Eye (tissue), 1 donor: ENCODE results near the gene PROKR2.

Source experiments
- DNase-seq: peaks from one replicate; pipeline ENCODE4 v3.0.0-alpha.2; 2015

The PROKR2 gene

DNA sequence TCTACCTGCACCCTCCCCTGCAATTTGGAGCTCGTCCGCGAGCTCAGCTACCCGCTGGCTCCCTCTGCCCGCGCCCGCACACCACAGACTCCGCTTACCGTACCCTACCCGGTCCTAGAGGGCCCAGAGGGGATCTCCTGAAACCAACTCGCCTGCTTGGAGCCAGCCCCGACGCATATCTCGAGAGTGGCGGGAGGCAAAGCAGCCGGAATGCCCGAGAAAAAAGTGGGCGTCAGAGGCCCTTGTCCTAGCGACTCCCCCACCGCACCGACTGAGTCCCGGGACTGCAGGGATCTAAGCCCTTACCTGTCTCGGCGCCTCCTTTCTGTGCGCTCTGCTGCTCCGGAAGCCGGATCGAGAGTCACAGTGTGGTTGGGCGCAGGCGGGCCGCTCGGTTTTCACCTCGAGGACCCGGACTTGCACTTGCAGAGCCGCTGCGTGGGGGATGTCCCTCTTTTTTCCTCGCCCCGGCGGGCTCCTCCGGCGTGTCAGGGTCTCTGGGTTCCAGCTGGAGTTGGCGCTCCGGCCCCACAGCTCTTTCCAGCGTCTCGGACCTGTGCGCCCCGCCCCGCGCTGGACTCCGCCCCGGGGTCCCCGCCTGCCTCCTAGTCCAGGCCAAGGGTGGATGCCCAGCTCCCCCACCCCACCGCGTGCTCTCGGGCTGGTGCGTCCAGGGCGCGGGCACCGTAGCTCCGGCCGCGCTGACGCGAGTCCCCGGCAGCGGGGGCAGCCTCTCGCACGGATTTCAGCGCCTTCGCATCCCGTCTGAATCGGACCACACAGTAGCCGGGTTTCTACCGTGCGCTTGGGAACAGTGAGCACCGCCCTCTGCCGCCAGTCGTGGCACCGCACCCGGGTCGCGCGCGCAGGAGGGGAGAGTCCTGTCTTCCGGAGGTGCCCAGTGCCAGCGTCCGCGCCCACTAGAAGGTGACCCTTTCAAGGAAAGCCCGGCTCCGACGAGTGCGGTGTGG lies at the start of gene PROKR2:
PROKR2 (minus strand) TSS at position 767 of the 971 bp plus-strand sequence. CDS start 2,585 bp downstream, outside the sequence.
- DNase-seq = peak; percentile 68

DNA sequence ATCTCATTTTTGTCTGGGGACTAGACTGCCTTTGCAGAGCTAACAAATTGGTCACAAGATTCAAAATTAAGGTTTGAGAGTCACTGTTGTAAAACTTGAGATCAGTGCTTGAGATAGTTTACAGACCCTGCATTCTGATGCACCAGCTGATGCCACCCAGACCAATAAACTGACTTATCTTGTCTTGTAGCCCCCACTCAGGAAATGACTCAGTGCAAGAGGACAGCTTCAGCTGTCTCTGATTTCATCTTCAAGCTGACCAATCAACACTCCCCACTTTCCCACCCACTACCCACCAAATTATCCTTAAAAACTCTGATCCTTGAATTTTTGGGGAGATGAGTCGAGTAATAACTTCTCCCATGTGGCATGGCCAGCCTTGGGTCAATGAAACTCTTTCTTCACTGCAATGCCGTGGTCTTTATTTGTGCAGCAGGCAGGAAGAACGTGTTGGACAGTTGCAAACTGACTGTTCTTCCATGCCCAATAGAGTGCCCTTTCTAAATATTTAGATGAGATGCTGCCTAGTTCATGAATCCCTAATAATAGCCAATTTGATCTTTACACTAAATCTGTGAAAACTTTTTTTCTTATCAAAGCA lies 48.3 kb upstream of the PROKR2 start:
- DNase-seq = no peak

DNA sequence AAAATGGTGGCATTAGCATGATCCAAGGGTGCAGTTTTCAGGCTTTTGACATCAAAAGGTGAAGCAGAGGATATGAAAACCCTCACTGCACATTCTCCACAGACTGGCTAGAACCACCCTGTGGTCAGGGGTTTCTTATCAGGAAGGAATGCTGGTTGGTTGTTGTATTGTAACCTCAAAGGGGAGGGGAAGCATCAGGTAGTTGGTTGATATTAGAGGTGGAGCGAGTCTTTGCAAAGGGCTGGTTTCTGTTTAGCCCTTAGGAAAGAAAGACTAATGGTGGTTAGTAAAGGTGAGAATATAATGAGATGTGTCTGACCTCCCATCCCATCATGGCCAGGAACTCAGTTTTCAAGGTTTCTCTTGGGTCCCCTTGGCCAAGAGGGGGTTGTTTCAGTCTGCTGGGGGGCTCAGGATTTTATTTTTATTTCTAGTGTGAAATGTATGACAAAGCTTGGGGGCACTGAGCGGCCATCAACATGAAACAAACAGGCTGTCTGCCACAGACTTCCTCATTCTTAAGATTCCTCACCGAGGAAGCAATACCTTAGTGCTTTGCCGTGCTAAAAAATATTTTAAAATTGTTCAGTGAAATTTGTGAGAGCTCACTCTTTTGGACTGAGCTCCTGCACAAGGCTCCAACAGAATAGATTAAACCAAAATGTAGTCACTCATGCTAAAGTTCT lies 47.5 kb upstream of the PROKR2 start:
- no peak for DNase-seq

DNA sequence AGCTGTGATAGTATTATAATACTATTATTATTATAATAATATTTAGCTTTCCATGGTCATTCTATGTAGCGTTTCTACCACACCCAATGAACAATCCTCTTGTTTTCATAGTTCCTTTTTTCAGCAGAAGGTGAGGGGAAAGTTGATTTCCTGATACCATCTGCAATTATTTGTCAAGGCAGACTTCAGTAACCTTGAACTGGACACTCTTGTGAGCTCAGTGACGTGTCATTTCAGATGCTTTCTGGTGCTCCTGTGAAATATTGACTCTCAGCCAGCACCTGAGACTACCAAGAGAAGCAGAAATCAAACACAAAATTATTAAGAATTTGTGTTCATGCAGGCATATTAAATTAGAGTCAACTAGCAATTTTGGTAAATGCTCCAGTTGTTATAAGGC lies 46.0 kb upstream of the PROKR2 start:
- DNase-seq = no peak

DNA sequence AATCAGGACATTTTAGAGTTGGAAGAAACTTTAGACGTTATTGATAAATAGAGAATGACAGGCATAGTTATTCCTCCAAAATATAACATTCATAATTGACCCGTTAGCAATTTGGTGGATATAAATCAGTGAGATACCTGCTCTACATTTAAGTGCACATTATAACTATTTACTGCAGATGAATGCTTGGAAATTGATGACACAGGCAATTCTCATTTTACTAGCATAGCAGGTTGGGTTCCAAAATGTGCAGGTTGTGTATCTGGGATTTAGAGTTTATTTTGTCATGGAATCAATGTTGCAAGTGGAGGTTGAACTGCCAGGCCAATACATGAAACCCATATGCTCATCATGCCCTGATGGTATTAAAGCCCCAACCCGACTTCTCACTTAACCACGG lies 44.4 kb upstream of the PROKR2 start:
- DNase-seq = no peak

DNA sequence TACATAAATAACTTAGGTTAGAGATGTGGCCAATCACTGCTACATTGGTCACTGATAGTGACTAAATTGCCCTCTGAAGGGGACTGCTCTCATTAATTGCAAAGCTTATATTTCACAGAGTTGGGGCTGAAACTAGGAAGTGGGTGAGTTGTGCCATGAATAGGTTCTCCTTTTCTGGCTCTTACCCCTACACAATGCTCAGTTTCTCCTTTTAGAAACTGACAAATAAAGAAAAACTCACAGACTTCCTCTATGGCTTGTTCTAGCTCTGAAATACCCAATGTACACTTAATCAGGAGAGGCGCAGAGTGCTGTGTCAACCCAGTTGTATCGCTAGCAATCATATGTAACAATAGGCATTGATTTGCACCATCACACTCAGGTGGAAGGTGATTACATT lies 41.2 kb upstream of the PROKR2 start:
- no peak for DNase-seq

DNA sequence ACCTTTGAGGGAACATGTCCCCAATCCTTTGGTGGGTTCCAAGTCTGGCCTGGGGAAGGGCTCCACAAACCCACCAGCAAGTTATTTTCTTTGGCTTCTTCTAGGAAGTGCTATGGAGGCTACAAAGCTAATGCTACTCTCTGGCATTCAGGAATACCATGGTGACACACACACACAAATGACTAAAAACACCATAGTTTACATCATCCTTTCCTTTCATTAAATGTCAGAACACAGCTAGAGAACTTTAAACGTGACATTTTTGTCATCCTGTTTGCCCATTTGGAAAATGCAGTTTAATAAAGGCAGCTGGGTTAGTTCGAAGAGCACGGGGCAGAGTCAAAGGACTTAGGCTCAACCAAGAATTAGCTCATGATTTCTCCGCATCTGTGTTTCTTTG lies 40.2 kb upstream of the PROKR2 start:
- no peak for DNase-seq

DNA sequence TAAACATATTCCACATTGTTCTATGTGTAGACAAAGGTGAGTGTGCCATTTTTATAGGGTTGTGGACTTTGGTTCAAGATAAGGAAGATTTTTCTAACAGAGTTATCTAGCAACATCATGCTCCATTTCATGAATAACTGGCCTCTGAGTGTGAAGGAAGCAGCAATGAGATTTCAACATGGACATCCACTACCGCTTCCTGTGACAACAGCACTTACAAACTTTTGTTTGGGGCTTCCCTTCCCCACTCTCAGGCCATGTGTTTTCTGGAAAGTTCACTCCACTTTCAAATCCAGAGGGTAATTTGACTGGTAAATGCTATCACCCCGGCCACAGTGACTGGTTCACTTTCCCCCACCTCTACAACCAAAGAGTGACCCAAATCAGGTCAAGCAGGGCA lies 38.1 kb upstream of the PROKR2 start:
- no peak for DNase-seq

DNA sequence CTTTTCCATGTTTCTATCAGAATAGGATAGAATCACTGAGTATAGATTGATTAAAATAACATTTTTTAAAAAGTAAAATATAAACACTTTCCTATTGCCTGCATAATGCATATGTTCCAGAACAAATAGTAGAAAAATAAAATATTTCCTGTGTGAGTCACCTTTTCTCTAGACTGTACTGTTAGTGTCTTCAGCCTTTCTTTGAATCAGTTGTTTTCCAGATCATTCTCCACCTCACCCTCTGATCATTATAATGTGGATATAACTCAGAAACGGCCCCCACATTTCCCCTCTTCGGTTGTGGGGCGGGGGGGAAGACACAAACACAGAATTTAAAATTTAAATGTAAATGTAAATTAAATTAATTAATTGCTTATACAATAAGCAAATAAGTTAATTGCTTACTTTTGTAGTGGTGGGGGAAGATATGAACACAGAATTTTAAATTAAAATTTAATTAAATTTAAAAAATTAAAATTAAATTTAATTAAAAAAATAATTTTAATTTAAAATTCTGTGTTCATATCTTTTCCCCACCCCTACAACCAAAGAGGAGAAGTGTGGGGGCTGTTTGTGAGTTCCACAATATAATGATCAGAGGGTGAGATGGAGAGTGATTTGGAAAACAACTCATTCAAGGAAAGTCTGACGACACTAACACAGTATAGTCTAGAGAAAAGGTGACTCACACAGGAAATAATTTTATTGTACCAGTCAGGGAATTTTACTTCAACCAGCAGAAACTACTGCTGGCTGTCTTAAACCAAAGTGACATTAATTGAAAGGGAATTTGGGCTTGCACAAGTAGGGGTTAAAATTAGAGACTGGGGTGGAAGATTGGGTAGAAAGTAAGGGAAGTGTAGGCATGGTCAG lies 37.1 kb upstream of the PROKR2 start:
- DNase-seq = no peak

DNA sequence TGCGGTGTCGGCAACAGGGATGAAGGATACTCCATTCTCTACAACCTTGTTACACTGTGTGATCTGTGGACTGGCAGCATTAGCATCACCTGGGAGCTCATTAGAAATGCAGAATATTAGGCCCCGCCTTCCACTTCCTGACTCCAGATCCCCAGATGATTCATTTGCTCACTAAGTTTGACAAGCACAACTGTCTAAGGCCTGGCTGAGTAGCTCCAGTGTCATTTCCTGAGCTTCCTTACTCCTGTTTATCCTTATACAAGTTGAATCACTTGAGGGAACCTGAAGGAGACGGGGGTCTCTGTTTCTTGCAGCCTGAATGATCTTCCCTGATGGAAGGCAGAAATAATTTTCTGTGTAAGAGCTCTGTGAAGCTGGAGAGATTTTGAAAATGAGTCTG lies 32.7 kb upstream of the PROKR2 start:
- no peak for DNase-seq

DNA sequence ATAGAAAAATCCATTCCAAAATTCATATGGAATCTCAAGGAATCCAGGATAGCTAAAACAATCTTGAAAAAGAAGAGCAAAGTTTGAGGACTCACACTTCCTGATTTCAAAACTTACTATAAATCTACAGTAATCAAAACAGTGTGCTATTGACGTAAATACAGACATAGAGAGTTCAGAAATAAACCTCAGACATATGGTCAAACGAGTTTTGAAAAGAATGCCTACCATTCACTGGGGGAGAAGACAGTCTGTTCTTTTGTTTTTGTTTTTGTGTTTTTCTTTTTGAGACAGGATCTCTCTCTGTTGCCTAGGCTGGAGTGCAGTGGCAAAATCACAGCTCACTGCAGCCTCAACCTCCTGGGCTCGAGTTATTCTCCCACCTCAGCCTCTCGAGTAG lies 25.3 kb upstream of the PROKR2 start:
- DNase-seq = no peak

DNA sequence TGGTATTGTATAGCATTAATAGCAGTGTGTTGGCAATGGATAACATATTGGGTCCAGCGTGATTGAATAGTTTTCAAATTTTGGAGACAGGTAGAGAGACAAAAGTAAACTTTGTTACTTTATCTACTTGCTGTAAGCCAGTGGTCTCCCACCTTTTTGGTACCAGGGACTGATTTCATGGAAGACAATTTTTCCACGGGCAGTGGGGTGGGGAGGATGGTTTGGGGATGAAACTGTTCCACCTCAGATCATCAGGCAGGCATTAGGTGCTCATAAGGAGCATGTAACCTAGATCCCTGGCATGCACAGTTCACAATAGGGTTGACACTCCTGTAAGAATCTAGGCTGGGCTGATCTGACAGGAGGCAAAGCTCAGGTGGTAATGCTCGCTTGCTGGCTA lies 14.6 kb upstream of the PROKR2 start:
- no peak for DNase-seq

DNA sequence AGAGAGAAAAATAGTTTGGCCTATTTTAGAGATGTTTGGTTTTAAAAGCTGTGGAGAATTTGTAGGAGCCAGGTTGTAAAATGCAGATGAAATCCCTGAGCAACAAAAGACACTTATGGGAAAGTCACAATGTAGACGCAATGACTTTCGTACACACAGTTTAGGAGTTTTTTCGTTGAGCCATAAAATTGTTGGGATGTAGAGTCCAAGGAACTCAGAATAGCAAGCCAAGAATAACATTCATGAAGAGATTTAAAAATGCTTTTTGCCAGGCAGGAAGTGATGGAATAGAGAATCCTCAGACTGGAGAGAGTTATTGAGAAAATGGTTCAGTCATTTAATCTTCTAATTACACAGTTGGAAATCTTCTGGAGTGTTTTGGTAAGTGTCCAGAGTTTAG lies 11.5 kb upstream of the PROKR2 start:
- no peak for DNase-seq

DNA sequence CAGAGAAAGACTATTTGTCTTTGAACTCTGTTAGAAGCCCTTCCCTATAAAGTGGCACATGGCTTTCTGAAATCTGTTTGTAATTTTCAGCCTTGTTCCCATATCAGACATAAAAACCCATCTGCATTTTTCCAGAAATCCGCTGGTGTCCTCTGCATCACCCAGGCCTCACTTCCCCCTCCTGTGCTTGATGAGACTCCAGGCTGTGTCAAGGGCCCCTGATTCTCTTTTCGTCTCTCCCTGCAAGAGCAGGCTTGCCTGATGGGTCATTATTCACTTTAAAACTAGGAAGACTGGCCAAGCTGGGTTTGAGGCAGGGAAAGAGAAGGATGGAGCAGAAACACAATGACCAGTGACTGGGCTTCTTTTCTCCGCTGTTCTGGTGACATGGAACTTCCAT lies 10.6 kb upstream of the PROKR2 start:
- DNase-seq = no peak

DNA sequence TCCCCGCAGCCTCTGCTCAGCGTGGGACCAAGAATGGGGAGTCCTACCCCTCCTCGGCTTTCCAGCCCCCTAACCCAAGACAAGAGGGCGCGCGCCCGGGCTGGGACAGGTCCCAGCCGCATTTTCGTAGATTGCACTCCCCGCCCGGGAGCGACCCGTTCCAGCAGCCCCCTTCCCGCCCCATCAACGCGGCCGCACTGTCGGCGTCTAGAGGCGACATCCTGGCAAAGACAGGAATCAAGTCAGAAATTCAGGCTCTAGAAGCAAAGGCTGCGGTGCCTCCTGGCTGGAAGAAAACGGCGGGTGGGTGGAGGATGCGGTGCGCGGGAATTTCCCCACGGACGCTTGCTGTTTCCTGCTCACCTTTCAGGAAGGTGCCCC lies 957 bp downstream of the PROKR2 start:
- DNase-seq = no peak

DNA sequence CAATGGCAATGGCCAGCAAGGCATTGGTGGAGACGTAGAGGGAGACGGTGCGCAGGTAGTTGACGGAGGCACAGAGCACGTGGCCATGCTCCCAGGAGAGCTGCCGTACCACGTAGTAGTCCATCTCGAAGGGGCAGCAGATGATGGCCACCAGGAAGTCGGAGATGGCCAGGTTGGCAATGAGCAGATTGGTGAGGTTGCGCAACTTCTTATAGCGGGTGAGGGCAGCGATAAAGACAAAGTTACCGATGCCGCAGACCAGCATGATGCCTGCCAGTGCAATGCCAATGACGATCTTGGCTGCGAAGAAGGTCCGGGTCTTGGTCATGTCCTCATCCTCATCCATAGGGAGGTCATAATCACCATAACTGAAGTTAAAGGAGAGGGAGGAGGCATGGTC lies 2.8 kb downstream of the PROKR2 start:
- no peak for DNase-seq

DNA sequence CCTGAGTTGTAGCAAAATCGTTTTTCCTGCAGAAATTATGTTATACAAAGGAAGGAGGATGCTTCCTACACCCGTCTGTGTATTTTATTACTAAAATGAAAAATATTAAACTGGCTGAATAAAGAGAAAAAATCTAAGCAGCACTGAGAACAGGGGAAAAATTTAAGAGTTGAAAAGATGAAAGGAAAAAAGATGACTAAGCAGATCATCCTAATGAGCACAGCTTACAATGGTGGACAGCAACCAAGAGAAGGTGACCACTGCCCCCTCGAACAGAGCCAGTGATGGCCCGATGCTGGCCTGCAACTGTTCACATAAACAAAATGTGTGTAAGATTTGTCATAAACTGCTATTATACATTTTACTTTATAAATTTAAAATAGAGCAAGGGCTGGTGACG lies 4.2 kb downstream of the PROKR2 start:
- DNase-seq = no peak

DNA sequence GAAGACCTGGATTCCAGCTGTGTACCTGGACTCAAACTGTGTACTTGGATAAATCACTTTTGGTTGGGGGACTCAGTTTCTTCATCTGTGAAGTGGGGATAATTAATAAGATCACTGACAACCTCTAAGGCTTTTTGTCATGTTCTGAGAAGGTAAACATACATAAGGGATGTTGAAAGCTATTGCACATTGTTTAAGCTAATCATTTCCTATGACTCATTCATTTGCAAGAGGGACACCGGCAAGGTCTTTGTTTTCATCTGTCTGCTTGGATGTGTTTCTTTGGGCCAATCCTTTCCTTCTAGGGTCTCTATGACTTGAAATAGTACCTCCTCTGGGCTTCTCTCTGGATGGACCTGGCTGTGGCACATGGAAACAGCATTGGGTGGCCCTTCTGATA lies 6.8 kb downstream of the PROKR2 start:
- no peak for DNase-seq

DNA sequence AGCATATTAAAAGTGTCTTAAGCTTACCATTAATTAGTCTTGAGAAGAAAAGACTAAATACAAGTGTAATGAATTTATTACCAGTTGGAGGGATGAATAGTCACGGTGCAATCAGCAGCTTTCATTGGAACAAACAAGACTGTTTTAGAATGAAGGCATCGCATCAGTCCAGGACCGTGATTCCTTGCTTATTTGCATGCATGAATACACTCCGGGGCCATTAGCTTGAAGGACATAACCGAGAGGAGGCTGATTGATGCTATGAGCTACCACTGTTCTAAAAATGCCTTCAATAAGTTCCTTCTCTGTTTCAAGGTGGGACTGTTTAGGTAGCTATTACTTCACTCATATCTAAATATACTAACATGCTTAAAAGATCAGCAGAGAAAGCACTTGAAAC lies 17.9 kb downstream of the PROKR2 start:
- DNase-seq = peak; percentile 65

DNA sequence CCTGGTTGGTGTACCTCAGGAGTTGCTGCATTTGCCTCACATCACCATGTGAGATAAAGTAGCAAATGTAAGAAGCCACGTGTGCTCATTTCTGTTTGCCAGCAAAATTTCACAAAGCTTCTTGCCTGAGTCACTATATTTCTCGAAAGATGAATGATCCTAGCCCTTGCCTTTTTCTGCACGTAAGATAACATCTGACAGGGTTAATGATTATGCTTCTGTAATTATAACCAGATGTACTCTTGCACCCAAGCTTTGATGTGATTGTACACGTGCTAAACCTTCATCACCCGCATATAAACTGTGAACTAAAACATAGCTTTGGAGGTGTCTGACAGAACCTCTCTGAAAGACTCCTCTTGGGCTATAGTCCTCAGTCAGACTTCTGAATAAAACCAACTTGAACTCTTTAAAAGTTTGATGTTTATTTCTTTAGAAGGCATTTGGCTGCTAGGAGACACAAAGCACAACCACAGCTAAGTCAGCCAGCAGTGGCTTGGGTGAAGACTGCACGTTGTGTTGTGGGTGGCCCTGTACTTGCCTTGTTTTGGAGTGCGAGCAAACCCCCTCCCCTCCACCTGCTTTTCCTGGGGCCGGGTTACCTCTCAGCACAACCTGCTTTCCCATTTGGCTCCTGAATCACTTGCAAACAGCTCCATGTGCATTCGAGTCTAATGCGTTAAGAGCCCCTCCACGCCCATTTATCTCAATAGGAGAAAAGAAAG lies 19.3 kb downstream of the PROKR2 start:
- no peak for DNase-seq

DNA sequence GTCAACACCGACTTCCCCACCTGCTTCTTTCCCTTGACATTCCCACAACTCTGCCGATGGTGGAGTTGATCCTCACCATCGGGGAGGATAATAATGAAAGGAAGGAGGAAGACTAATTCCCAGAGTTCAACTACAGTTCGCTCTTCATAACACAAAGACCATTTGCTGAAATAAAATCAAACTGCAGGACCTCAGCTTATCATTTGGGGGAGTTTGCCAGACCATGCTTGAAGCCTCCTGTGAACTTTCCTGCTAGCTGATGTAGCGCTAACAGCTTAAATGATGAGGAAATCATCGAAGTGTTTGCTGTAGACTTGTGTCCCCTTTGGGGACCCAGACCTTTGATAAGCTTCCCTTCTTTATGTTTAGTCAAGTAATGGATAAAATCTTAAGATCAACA lies 26.2 kb downstream of the PROKR2 start:
- no peak for DNase-seq

DNA sequence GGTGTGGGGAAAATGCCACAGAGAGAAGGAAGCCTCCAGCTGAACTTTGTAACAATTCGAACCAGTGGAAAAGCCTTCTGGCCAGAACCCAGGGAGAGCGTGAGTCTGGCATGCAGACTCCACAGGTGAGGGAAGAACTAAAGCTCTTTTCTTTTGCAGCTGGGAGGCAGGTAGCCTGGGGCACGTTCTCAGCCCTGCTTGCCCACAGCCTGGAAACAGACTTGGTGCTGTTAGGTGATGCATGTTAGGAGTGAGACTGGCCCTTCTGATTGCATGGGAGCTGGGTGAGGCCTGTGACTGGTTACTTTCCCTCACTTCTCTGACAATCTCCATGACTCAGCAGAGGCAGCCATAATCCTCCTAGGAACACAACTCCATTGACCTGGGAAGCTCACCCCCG lies 34.2 kb downstream of the PROKR2 start:
- no peak for DNase-seq
